ENCODE results near the gene TBC1D9.

Gene TBC1D9

DNA sequence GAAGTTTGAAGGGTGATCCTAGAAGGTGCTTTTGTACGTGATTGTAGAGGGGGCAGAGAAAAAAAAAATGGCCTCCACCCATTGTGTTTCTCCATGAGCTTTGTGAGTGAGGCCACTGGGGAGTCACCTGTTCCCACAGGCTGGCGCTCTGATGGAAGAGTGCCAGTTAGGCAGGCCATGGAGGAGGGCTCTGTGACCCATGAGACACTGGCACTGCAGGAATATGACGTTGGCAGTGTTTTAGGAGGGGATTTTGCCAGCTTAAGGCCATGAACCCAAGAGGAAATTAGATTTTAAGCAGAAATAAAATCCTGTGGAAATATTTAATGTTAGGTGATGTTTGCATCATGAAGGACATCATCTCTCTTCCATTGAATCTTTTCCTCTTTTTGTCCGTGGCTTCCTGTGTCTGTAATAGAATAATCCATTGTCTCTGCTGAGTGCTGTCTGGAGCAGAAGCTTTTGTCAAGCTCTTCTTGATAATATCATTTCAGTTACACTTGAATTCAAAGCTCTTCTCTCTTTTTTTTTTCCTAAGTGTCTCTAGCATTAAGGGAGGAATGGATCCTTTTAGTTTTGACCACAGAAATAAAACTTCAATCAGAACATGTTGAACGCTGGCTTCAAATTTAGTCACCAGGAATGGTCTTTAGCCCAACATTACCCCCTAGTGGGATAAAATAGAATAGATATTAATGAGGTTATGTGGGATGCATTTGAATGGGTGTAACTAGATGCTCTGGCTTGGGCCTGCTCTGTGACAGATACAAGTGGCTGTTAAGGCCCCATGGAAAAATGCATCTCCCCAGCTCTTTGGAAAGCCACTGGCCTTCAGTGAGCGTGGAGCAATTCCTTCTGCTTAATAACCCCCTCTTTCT lies 146.4 kb downstream of the TBC1D9 start:
- no peak for DNase-seq

GRCh38 chr4:140607852-140608251 lies 148.3 kb downstream of the TBC1D9 start:
- no peak for DNase-seq

DNA sequence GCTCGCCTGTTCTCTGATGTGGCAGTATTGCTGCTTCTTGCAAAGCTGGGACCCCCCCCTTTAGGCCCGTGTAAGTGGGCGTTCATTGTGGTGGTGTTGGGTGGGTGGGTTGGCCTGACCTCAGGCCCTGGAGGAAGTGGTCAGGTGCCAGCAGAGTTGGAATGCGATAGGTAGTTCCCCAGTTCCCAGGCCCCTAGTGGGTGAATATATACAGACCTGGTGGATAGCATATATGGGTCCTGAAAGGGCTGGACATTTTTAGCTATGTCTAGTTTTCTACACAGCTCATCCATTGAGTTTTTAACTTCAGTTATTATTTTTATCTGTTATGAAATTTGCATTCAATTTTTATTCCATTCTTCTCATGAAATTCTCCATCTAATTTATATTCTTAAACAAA lies 151.6 kb downstream of the TBC1D9 start:
- no peak for DNase-seq

- DNase-seq: no peak
Observed at GRCh38 chr4:140603286-140603685, 152.9 kb downstream of the TBC1D9 start.

GRCh38 chr4:140602714-140603113 lies 153.5 kb downstream of the TBC1D9 start:
- no peak for DNase-seq

- DNase-seq: no peak
Observed at GRCh38 chr4:140600408-140600807, 155.8 kb downstream of the TBC1D9 start.

GRCh38 chr4:140595065-140595464 lies 161.1 kb downstream of the TBC1D9 start:
- DNase-seq: no peak

- no peak for DNase-seq
Observed at GRCh38 chr4:140584439-140584838, 171.7 kb downstream of the TBC1D9 start.

- DNase-seq: no peak
Observed at GRCh38 chr4:140581078-140581477, 175.1 kb downstream of the TBC1D9 start.

GRCh38 chr4:140579278-140579677 lies 176.9 kb downstream of the TBC1D9 start:
- no peak for DNase-seq

- DNase-seq: no peak
Observed at GRCh38 chr4:140575489-140575888, 180.7 kb downstream of the TBC1D9 start.

DNA sequence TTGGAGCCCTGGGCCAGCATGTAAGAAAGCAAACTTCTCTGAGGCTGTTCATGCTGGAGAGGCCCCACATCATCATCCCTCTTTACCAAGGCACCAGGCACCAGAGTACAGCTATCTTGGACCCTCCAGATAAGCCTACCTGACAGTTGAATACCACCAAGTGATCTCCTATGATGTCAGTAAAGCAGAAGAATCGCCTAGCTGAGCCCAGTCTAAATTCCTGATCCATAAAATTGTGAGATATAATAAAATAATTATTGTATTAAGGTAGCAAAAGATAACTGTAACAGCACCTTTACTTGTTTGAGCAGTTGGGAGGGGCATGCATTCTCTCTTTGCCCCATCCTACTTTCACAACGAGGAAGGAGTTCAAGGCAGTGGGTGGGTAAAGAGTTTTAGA lies 184.6 kb downstream of the TBC1D9 start:
- DNase-seq: no peak
